ENCODE results near the gene GPR141. TPM values are rescaled to one million over a fixed set of nuclear protein-coding genes. Genes with fewer than 3 reads are reported as not detected.
"Not testable (repeated sequence)": the region's sequence is repeated elsewhere in the genome, so short reads cannot be mapped to it uniquely, and the experiment has no call there.

GPR141 gene
- total RNA-seq, 1 donor from 2014 or later, result 5.7 TPM

DNA sequence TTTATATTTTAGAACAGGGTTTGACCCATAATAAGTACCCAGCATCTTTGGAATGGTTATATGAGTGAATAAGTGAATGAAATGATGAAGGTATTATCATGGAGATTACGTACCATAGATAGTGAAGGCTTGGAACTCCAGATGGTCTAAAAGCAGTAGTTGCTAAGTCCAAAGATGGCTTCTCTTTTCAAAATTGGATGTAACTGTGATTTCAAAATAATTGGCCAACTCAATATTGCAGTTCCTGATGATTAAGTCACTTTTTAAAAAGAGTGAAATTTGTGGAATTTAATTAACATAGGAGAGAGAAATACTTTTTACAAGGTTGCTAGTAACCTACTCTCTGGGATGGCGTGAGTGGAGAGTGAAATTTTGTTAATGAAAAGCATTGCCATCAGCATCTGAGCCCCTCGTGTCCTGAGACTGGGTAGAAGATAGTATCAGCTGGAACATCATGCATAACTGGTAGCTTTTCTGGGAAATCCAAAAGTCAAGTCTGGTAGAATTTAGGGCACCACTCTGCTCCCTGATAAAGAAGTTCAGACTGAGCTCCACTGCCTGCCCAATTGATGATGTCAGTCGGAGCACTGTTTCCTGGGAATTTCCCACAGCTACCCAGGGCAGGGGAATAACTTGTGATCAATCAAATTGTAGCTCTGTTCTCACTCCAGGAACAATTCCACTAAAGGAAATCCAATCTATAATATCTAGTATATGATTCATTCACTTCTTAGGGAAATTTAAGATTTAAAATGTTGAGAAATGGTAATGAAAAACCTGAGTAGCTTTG is 3.2 kb downstream of the GPR141 start:
- no peak for DNase-seq

DNA sequence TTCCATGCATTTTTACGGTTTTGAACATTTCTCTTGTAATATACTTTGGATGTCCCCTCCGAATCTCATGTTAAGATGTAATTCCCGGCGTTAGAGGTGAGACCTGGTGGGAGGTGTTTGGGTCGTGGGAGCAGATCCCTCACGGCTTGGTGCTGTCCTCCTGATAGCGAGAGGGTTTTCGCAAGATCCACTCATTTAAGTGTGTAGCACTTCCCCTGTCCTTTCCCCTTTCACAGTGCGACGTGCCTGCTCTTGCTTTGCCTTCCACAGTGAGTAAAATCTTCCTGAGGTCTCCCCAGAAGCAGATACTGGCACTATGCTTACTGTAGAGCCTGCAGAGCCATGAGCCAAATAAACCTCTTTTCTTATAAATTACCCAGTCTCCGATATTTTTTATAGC is 6.6 kb downstream of the GPR141 start:
- DNase-seq, result no peak

DNA sequence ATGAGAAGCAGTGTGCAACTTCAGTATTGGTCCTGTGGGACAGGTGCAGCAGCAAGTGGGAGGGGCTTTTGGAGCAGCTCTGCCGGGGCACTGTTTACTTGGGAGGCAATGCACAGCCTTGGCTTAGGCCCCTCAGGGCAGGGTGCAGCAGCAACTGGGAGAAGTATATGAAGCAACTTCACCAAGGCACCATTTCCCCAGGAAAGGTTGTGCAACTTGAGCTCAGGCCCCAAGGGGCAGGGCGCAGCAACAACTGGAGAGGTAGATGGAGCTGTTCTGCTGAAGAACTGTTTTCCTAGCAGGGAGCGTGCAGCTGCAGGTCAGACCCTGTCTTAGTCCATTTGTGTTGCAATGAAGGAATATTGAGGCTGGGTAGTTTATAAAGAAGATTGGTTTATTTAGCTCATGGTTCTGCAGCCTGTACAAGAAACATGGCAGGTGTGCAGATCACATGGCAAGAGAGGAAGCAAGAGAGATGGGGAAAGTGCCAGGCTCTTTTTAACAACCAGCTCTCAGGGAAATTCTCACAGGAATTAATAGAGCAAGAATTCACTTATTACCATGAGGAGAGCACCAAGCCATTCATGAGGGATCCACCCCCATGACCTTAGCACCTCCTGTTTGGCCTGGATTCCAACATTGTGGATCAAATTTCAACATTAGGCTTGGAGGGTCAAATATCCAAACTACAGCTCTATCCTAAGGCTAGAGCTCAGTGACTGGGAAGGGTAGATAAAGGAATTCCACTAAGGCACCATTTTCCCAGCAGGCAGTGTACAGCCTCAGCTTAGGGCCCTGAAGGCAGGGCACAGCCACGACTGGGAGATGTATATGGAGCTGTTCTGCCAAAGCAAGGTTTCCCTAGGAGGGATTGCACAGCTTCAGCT is 10.9 kb downstream of the GPR141 start:
- no peak for DNase-seq

- DNase-seq, result no peak
Observed at GRCh38 chr7:37698276-37698675, 14.7 kb downstream of the GPR141 start.

GRCh38 chr7:37698782-37699181 is 15.2 kb downstream of the GPR141 start:
- DNase-seq, result no peak

GRCh38 chr7:37701769-37702168 is 18.2 kb downstream of the GPR141 start:
- DNase-seq, result no peak

- DNase-seq, result peak; percentile 28
Observed at GRCh38 chr7:37703361-37703760, 19.8 kb downstream of the GPR141 start.

- not testable (repeated sequence) for DNase-seq
Observed at GRCh38 chr7:37704328-37704833, 20.8 kb downstream of the GPR141 start.

GRCh38 chr7:37705976-37706375 is 22.4 kb downstream of the GPR141 start:
- DNase-seq, result no peak

- DNase-seq, result no peak
Observed at GRCh38 chr7:37706804-37707203, 23.2 kb downstream of the GPR141 start.

DNA sequence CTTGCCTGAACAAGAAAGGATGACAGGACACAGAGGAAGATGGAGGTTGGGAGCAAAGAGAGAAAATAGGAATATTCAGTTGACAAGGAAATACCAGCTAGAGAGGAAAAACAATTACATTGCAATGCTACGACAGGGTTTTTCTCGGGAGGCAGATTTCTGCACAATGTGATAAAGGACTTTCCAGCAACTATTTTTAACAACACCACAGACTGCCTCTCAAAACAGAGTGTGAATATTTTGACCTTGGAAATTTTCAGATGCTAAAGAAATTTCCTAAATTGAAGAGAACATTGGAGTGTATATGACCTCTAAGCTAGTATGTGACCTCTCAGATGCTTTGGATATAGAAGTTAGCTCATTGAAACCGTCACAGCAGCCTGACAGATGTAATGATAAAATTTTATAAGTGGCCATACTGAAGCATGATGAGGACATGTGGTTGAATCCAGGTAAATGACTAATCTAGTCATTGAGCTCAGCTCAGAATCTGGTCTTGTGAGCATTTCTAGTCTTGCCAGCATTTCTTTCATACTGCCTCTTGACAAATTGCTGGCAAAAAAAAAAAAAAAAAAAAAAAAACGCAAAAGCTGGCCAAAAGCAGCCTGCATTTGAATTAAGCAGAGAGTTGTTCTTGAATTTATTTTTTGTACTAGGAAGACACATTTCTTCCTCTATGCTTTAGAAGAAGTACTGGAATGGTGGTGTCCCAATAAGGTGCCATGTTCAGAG is 24.4 kb downstream of the GPR141 start:
- no peak for DNase-seq

GRCh38 chr7:37709631-37710509 is 26.3 kb downstream of the GPR141 start:
- no peak for DNase-seq

DNA sequence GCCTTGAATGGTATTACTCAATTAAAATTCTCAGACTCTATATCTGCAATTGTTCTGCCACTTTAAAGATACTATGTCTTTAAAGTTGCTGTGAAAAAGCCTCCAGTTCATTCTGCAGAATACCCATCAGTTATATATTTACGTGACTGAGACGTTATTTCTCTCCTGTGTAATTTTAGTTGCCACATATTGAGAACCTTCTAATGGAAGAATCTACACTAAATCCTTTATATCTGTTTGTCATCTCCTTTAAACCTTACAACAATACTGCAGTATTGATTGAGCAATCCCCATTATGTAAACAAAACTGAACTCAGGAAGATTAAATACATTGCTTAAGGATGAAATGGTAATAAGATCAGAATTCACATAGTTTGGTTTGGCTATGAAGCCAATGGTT is 30.0 kb downstream of the GPR141 start:
- peak; percentile 25 for DNase-seq

GRCh38 chr7:37714606-37715005 is 31.0 kb downstream of the GPR141 start:
- DNase-seq, result no peak

DNA sequence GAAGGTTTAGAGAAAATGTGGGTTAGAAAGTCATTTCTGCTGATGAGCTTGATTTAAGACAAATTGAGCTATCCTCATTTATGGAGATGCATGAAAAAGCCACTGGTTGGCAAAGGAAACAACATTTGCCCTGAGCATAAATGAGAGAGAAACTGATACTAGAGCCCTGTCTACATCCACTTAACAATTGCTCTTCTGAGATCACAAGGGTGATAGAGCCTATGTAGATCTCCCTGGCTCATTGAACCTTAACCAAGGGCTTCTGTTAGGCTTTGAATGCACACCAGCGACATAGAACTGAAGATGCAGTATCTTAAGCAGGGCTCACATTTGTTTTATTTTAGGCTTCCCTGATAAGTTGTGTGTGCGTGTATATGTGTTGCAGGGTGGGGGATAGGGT is 35.0 kb downstream of the GPR141 start:
- no peak for DNase-seq

- no peak for DNase-seq
Observed at GRCh38 chr7:37719077-37719476, 35.5 kb downstream of the GPR141 start.

GRCh38 chr7:37724732-37725131 is 41.2 kb downstream of the GPR141 start:
- no peak for DNase-seq

DNA sequence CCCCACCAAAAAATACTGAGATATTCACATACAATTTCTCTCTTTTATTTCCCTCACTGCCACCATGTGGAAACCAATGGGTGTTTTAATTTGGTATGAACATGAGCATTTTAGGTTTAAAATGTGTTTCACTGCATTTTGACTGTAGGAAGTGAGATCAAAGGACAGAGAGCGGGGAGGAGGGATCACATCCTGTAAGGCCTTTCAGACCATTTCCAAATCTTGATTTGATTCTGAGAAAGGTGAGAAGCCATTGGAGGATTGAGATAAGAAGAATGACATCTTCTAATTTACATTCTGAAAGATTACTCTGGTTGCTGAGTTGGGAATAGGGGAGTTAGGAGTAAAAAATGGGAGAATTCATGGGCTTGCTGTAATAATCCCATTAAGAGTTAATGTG is 42.5 kb downstream of the GPR141 start:
- no peak for DNase-seq

- peak; percentile 5 for DNase-seq
Observed at GRCh38 chr7:37728747-37729146, 45.2 kb downstream of the GPR141 start.

DNA sequence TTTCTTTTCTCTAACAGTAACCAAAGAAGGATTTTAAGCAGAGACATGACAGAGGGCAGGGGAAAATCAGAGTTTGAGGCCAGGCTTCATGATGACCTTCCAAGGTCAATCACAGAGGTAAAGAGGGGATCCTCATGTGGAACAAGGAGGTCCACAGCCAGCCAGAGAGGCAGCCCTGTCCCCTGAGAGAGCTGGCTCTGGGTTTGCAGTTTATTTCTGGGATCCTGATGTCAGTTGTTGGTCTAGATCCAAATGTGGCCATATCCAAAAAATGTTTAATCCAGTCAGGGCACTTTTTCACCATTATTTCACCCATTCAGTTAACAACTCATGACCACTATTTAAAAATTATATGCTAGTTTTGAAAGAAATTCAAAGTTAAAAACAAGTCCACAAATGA is 45.6 kb downstream of the GPR141 start:
- DNase-seq, result no peak

GRCh38 chr7:37730501-37730900 is 46.9 kb downstream of the GPR141 start:
- DNase-seq, result peak; percentile 13

GRCh38 chr7:37732253-37732652 is 48.7 kb downstream of the GPR141 start:
- peak; percentile 62 for DNase-seq
